Left colon (tissue), 2 donors: Measurements from ENCODE around the gene UST. TPM values are rescaled to one million over a fixed set of nuclear protein-coding genes. Genes with fewer than 3 reads are reported as not detected.

Experiments
- ATAC-seq: fragments of 200-7000 bp; cut with Tn5 transposase; one replicate; pipeline ENCODE4 v1.9.1; 2020; ENCODE audit warnings: mild to moderate bottlenecking, moderate library complexity
- DNase-seq, 2 donors: peaks; one replicate each; pipeline ENCODE4 v3.0.0-alpha.2; 2020
- intact Hi-C, 2 donors: fragments of 100-400 bp; cut with DNase I in 1 of 2; cut with micrococcal nuclease in 1 of 2; formaldehyde crosslinking; loops; one replicate each; pipeline versions ENCODE4 v1.11.2 to v1.14.0; 2022; cut with DNase I, micrococcal nuclease
- total RNA-seq, 2 donors: library from RNA; stranded (reverse); fragmentation: NEBNext Ultra II Directional; extraction: Animal tissue kit (Norgen Biotek cat#: 25700); gene quantifications; one replicate each; pipeline ENCODE4 v1.2.1, GENCODE V29; 2021
- donor health status: DM: no; HTN: no; CAD: no.
- donor health status: DM: yes; HTN: yes; CAD: no.

Gene UST
- total RNA-seq, 2 donors from 2014 or later = 2.2 to 4.6 TPM

GRCh38 chr6:149053848-149054558 is 307.2 kb downstream of the UST start:
- intact Hi-C loops = no loop called here
- DNase-seq (no peak), ATAC-seq (no peak)

- intact Hi-C loops = no loop called here
- peak; percentile 64 for ATAC-seq
- no peak for DNase-seq
These were observed 307.8 kb downstream of the UST start for GRCh38 chr6:149054559-149055194.

GRCh38 chr6:149055195-149055899 is 308.5 kb downstream of the UST start:
- DNase-seq = no peak
- ATAC-seq = no peak
- intact Hi-C loops = no loop called here

- intact Hi-C loops = no loop called here
- no peak for DNase-seq
- no peak for ATAC-seq
These were observed 310.1 kb downstream of the UST start for GRCh38 chr6:149056777-149057463.

GRCh38 chr6:149057464-149057840 is 310.6 kb downstream of the UST start:
- ATAC-seq (peak; percentile 41), DNase-seq (no peak)
- intact Hi-C loops = no loop called here

- no peak for ATAC-seq
- intact Hi-C loops = no loop called here
These were observed 312.7 kb downstream of the UST start for GRCh38 chr6:149059557-149059956.

GRCh38 chr6:149060300-149060984 is 313.6 kb downstream of the UST start:
- DNase-seq (peak; percentile 76 to 80), ATAC-seq (peak; percentile 78)
- intact Hi-C loops = no loop called here

More at GRCh38 chr6:149059557-149059956, 312.7 kb downstream of the UST start:
- no peak for DNase-seq

- ATAC-seq (peak; percentile 67), DNase-seq (peak; percentile 74 to 76)
- intact Hi-C loops = no loop called here
These were observed 314.3 kb downstream of the UST start for GRCh38 chr6:149060985-149061760.

- DNase-seq (no peak), ATAC-seq (no peak)
These were observed 315.1 kb downstream of the UST start for GRCh38 chr6:149061930-149062329.

GRCh38 chr6:149062653-149063348 is 316.0 kb downstream of the UST start:
- DNase-seq (no peak), ATAC-seq (no peak)
- intact Hi-C loops = no loop called here

More at GRCh38 chr6:149061930-149062329, 315.1 kb downstream of the UST start:
- intact Hi-C loops = no loop called here

GRCh38 chr6:149063468-149063867 is 316.6 kb downstream of the UST start:
- ATAC-seq (no peak), DNase-seq (no peak)
- intact Hi-C loops = no loop called here

GRCh38 chr6:149064001-149064659 is 317.3 kb downstream of the UST start:
- no peak for ATAC-seq
- intact Hi-C loops = no loop called here

GRCh38 chr6:149064660-149065015 is 317.8 kb downstream of the UST start:
- no peak for ATAC-seq
- no peak for DNase-seq
- intact Hi-C loops = no loop called here

More at GRCh38 chr6:149064001-149064659, 317.3 kb downstream of the UST start:
- DNase-seq = no peak

GRCh38 chr6:149065121-149065520 is 318.3 kb downstream of the UST start:
- no peak for ATAC-seq
- intact Hi-C loops = no loop called here
- DNase-seq = no peak

- no peak for DNase-seq
- intact Hi-C loops = no loop called here
- ATAC-seq = no peak
These were observed 319.1 kb downstream of the UST start for GRCh38 chr6:149065658-149066556.

GRCh38 chr6:149071997-149072396 is 325.2 kb downstream of the UST start:
- DNase-seq (no peak), ATAC-seq (no peak)
- intact Hi-C loops = no loop called here
